Measurements from ENCODE around the gene S1PR4. TPM values are rescaled to one million over a fixed set of nuclear protein-coding genes. Genes with fewer than 3 reads are reported as not detected.

Gene S1PR4
- total and polyA plus RNA-seq, 2 experiments from 2014 or later = 0.24 TPM; not detected in 1

DNA sequence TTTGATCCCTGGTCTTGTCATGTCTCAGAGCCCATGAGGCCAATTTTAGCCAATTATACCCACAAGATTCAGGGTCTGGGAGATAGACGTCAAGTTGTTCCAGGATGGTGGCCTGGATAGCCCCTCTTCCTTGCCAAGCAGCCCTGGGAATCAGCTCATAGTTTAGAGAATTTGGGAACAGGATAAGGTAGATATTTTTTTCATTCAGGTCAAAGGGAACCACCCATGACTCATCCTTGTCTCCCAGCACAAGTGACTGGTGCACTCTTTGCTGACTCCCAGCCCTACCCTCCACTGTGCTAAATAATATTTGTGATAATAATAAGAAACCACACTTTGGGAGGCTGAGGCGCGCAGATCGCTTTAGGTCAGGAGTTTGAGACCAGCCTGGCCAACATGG, 17.1 kb upstream of the S1PR4 start (continued):
- TF ChIP-seq REST (IDR thresholded peaks at IDR 0.05; ENCODE audit: unreplicated experiment) = no peak
- no peak for TF ChIP-seq STAT1 (IDR thresholded peaks at IDR 0.05; ENCODE audit: unreplicated experiment)

GRCh38 chr19:3162418-3163229, 15.9 kb upstream of the S1PR4 start:
- Histone ChIP-seq H3K27me3 (ENCODE audit: insufficient read depth) (peaks cover 5% of the 10 kb centered on the region; the same call in 1 of the 2 replicates), H3K79me2 (replicated peaks; ENCODE audit: insufficient read depth) (no peaks in the 10 kb centered on the region), H3K36me3 (ENCODE audit: insufficient read depth) (no peaks in the 10 kb centered on the region), H3K27ac (ENCODE audit: low read depth) (no peak overlapping the region), H3K9me2 (ENCODE audit: insufficient read depth) (0 out of 2 replicates have a peak, but pooled peaks cover 7% of the 10 kb centered on the region), H3F3A (replicated peaks; ENCODE audit: low read depth) (no peaks in the 10 kb centered on the region), H3K4me2 (no peak overlapping the region), H4K20me1 (replicated peaks; ENCODE audit: insufficient read depth) (no peaks in the 10 kb centered on the region), H3K4me3 (no peak overlapping the region), H3K4me1 (ENCODE audit: insufficient read depth) (no peaks in the 10 kb centered on the region), H2AFZ (no peak overlapping the region)
- no peak overlapping the region for H3K4me3 Mint-ChIP-seq
- ATAC-seq = peak; percentile 14
- peaks cover 6% of the 10 kb centered on the region; the same call in 2 of the 3 replicates for H3K4me1 Mint-ChIP-seq
- H3K9me3 Mint-ChIP-seq = peaks cover 9% of the 10 kb centered on the region; the same call in 1 of the 3 replicates
- H3K27me3 Mint-ChIP-seq (ENCODE audit: insufficient read depth, low read depth, poor library complexity) = peaks cover 12% of the 10 kb centered on the region
- peak; percentile 52 for DNase-seq (ENCODE audit: low spot score)
- no peaks in the 10 kb centered on the region for H3K36me3 Mint-ChIP-seq (ENCODE audit: low read depth)
- H3K27ac Mint-ChIP-seq = no peak overlapping the region
- TF ChIP-seq POLR2AphosphoS5 (IDR thresholded peaks at IDR 0.05; ENCODE audit: low read depth) (no peak), ZNF114 (CRISPR knock-in tag; IDR thresholded peaks at IDR 0.05) (no peak), ZNF331 (CRISPR knock-in tag; IDR thresholded peaks at IDR 0.05; ENCODE audit: low read depth) (no peak), JUNB (IDR thresholded peaks at IDR 0.05; ENCODE audit: unreplicated experiment) (no peak), STAT1 (IDR thresholded peaks at IDR 0.05; ENCODE audit: unreplicated experiment) (no peak), EZH2phosphoT487 (IDR thresholded peaks at IDR 0.05; ENCODE audit: unreplicated experiment) (no peak), CREB1 (CRISPR knock-in tag; IDR thresholded peaks at IDR 0.05; ENCODE audit: low read depth) (no peak), EZH2 (IDR thresholded peaks at IDR 0.05; ENCODE audit: low read depth, unreplicated experiment) (no peak)
- TF ChIP-seq, protein P1, sequence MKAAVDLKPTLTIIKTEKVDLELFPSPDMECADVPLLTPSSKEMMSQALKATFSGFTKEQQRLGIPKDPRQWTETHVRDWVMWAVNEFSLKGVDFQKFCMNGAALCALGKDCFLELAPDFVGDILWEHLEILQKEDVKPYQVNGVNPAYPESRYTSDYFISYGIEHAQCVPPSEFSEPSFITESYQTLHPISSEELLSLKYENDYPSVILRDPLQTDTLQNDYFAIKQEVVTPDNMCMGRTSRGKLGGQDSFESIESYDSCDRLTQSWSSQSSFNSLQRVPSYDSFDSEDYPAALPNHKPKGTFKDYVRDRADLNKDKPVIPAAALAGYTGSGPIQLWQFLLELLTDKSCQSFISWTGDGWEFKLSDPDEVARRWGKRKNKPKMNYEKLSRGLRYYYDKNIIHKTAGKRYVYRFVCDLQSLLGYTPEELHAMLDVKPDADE (IDR thresholded peaks at IDR 0.05) = no peak
- TF ChIP-seq, protein P2, sequence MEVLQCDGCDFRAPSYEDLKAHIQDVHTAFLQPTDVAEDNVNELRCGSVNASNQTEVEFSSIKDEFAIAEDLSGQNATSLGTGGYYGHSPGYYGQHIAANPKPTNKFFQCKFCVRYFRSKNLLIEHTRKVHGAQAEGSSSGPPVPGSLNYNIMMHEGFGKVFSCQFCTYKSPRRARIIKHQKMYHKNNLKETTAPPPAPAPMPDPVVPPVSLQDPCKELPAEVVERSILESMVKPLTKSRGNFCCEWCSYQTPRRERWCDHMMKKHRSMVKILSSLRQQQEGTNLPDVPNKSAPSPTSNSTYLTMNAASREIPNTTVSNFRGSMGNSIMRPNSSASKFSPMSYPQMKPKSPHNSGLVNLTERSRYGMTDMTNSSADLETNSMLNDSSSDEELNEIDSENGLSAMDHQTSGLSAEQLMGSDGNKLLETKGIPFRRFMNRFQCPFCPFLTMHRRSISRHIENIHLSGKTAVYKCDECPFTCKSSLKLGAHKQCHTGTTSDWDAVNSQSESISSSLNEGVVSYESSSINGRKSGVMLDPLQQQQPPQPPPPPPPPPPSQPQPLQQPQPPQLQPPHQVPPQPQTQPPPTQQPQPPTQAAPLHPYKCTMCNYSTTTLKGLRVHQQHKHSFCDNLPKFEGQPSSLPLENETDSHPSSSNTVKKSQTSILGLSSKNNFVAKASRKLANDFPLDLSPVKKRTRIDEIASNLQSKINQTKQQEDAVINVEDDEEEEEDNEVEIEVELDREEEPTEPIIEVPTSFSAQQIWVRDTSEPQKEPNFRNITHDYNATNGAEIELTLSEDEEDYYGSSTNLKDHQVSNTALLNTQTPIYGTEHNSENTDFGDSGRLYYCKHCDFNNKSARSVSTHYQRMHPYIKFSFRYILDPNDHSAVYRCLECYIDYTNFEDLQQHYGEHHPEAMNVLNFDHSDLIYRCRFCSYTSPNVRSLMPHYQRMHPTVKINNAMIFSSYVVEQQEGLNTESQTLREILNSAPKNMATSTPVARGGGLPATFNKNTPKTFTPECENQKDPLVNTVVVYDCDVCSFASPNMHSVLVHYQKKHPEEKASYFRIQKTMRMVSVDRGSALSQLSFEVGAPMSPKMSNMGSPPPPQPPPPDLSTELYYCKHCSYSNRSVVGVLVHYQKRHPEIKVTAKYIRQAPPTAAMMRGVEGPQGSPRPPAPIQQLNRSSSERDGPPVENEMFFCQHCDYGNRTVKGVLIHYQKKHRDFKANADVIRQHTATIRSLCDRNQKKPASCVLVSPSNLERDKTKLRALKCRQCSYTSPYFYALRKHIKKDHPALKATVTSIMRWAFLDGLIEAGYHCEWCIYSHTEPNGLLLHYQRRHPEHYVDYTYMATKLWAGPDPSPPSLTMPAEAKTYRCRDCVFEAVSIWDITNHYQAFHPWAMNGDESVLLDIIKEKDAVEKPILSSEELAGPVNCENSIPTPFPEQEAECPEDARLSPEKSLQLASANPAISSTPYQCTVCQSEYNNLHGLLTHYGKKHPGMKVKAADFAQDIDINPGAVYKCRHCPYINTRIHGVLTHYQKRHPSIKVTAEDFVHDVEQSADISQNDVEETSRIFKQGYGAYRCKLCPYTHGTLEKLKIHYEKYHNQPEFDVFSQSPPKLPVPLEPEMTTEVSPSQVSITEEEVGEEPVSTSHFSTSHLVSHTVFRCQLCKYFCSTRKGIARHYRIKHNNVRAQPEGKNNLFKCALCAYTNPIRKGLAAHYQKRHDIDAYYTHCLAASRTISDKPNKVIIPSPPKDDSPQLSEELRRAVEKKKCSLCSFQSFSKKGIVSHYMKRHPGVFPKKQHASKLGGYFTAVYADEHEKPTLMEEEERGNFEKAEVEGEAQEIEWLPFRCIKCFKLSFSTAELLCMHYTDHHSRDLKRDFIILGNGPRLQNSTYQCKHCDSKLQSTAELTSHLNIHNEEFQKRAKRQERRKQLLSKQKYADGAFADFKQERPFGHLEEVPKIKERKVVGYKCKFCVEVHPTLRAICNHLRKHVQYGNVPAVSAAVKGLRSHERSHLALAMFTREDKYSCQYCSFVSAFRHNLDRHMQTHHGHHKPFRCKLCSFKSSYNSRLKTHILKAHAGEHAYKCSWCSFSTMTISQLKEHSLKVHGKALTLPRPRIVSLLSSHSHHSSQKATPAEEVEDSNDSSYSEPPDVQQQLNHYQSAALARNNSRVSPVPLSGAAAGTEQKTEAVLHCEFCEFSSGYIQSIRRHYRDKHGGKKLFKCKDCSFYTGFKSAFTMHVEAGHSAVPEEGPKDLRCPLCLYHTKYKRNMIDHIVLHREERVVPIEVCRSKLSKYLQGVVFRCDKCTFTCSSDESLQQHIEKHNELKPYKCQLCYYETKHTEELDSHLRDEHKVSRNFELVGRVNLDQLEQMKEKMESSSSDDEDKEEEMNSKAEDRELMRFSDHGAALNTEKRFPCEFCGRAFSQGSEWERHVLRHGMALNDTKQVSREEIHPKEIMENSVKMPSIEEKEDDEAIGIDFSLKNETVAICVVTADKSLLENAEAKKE (CRISPR knock-in tag; IDR thresholded peaks at IDR 0.05) = no peak

All from GM23338 (cell line).